ENCODE data around the gene LRRC7.

The LRRC7 gene

GRCh38 chr1:69686367-69686984 is 118.8 kb downstream of the LRRC7 start:
- DNase-seq (ENCODE audit: low read depth) = no peak

GRCh38 chr1:69688193-69688592 is 120.5 kb downstream of the LRRC7 start:
- DNase-seq (ENCODE audit: low read depth) = no peak
- no peak for TF ChIP-seq CTCF (conservative IDR thresholded peaks at IDR 0.05; ENCODE audit: low read depth, low read length)
- H3K4me3 ChIP-seq (ENCODE audit: low read depth, low read length) = no peak overlapping the region

More at GRCh38 chr1:69686367-69686984, 118.8 kb downstream of the LRRC7 start:
- no peak for TF ChIP-seq CTCF (conservative IDR thresholded peaks at IDR 0.05; ENCODE audit: low read depth, low read length)
- H3K4me3 ChIP-seq (ENCODE audit: low read depth, low read length) = no peak overlapping the region

GRCh38 chr1:69691179-69691578 is 123.5 kb downstream of the LRRC7 start:
- no peak for DNase-seq (ENCODE audit: low read depth)
- TF ChIP-seq CTCF (conservative IDR thresholded peaks at IDR 0.05; ENCODE audit: low read depth, low read length) = no peak
- H3K4me3 ChIP-seq (ENCODE audit: low read depth, low read length) = no peak overlapping the region

- DNase-seq (ENCODE audit: low read depth) = no peak
- TF ChIP-seq CTCF (conservative IDR thresholded peaks at IDR 0.05; ENCODE audit: low read depth, low read length) = no peak
- no peak overlapping the region for H3K4me3 ChIP-seq (ENCODE audit: low read depth, low read length)
These were observed 126.4 kb downstream of the LRRC7 start for GRCh38 chr1:69693921-69694675.

GRCh38 chr1:69697340-69697739 is 129.6 kb downstream of the LRRC7 start:
- no peak for TF ChIP-seq CTCF (conservative IDR thresholded peaks at IDR 0.05; ENCODE audit: low read depth, low read length)
- no peak for DNase-seq (ENCODE audit: low read depth)
- H3K4me3 ChIP-seq (ENCODE audit: low read depth, low read length) = no peak overlapping the region

- no peak overlapping the region for H3K4me3 ChIP-seq (ENCODE audit: low read depth, low read length)
- peak; percentile 57 for TF ChIP-seq CTCF (conservative IDR thresholded peaks at IDR 0.05; ENCODE audit: low read depth, low read length)
- DNase-seq (ENCODE audit: low read depth) = peak; percentile 39
These were observed 133.0 kb downstream of the LRRC7 start for GRCh38 chr1:69700770-69701169.

GRCh38 chr1:69702085-69702484 is 134.4 kb downstream of the LRRC7 start:
- H3K4me3 ChIP-seq (ENCODE audit: low read depth, low read length) = no peak overlapping the region
- no peak for DNase-seq (ENCODE audit: low read depth)
- no peak for TF ChIP-seq CTCF (conservative IDR thresholded peaks at IDR 0.05; ENCODE audit: low read depth, low read length)

All from choroid plexus epithelial cell (primary cell).